Transverse colon (tissue), 4 donors: ENCODE results near the gene CEACAM18. TPM values are rescaled to one million over a fixed set of nuclear protein-coding genes. Genes with fewer than 3 reads are reported as not detected.

Experiments used
- DNase-seq: peaks from one replicate; pipeline ENCODE4 v3.0.0-alpha.2; 2019
- H3K27ac ChIP-seq, 4 donors: fragments of 200-600 bp; sonication (generic); 2 replicates each; pipeline ENCODE4 v1.5.1; 2016 to 2018; ENCODE audit warnings: inconsistent platforms in 4 of 4
- H3K27me3 ChIP-seq: fragments of 200-600 bp; sonication (generic); 2 replicates; pipeline ENCODE4 v1.5.1; 2017; ENCODE audit warnings: inconsistent platforms
- H3K36me3 ChIP-seq, 4 donors: fragments of 200-600 bp; sonication (generic); 2 replicates each; pipeline ENCODE4 v1.5.1; 2017 to 2019; ENCODE audit warnings: inconsistent platforms in 4 of 4
- H3K4me1 ChIP-seq, 4 donors: fragments of 200-600 bp; sonication (generic); 2 replicates each; pipeline ENCODE4 v1.5.1; 2017 to 2020; ENCODE audit warnings: inconsistent platforms in 4 of 4
- H3K4me3 ChIP-seq, 4 donors: fragments of 200-600 bp; sonication (generic); 1 replicate in 1 of 4; 2 replicates in 3 of 4; pipeline versions ENCODE4 v1.5.1 to v1.6.1; 2017 to 2019; ENCODE audit warnings: inconsistent platforms in 4 of 4
- H3K9me3 ChIP-seq, 2 donors: fragments of 200-600 bp; sonication (generic); 2 replicates each; pipeline ENCODE4 v1.5.1; 2017 to 2019; ENCODE audit warnings: inconsistent platforms in 2 of 2
- EP300 ChIP-seq: sonication (generic); formaldehyde crosslinking; IDR thresholded peaks from one replicate; pipeline ENCODE4 v1.6.1; 2017; ENCODE audit warnings: antibody characterized with exemption, low read depth
- POLR2A ChIP-seq: fragments of 450-650 bp; IDR thresholded peaks from one replicate; pipeline ENCODE4 v1.6.1; 2016; ENCODE audit warnings: antibody characterized with exemption, mild to moderate bottlenecking, moderate library complexity
- POLR2AphosphoS5 ChIP-seq, 3 donors: sonication (generic); formaldehyde crosslinking; IDR thresholded peaks; one replicate each; pipeline ENCODE4 v1.6.1; 2016; ENCODE audit warnings: antibody characterized with exemption in 3 of 3
- WGBS, 2 donors: methylation state at CpG; one replicate each; pipeline ENCODE4 v1.1.5; 2018; ENCODE audit warnings: low coverage in 1 of 2; 5-methylcytosine and 5-hydroxymethylcytosine counted together
- in situ Hi-C, 4 donors: fragments of 200-750 bp; cut with MboI; loops; one replicate each; pipeline versions ENCODE4 v1.15.0 to v1.15.1; 2017; ENCODE audit warnings: low sequenced_read_pairs in 3 of 4, low pct_ligation_motif_present in 1 of 4, low pct_unique_long_range_greater_than_20kb in 1 of 4
- intact Hi-C: fragments of 100-400 bp; cut with DNase I; formaldehyde crosslinking; loops from one replicate; pipeline ENCODE4 v1.15.1; 2023; ENCODE audit warnings: low total_unique reads
- total RNA-seq, 4 donors: library from RNA; depleted of rRNA; stranded (reverse); fragments of >200 nt; gene quantifications; one replicate each; pipeline ENCODE4 v1.1.0, GENCODE V29; 2016
- TF ChIP-seq, protein P1 (sequence below), 5 experiments: fragments of 200-600 bp in 3 of 5; fragments of 450-650 bp in 2 of 5; sonication (generic) in 3 of 5; IDR thresholded peaks; 1 replicate in 2 of 5; 2 replicates in 3 of 5; pipeline ENCODE4 v1.5.1; 2016 to 2017; ENCODE audit warnings: antibody characterized with exemption in 5 of 5, inconsistent platforms in 3 of 5, mild to moderate bottlenecking in 2 of 5, moderate library complexity in 1 of 5

CEACAM18 gene
- total RNA-seq, 4 donors from 2014 or later = not detected

DNA sequence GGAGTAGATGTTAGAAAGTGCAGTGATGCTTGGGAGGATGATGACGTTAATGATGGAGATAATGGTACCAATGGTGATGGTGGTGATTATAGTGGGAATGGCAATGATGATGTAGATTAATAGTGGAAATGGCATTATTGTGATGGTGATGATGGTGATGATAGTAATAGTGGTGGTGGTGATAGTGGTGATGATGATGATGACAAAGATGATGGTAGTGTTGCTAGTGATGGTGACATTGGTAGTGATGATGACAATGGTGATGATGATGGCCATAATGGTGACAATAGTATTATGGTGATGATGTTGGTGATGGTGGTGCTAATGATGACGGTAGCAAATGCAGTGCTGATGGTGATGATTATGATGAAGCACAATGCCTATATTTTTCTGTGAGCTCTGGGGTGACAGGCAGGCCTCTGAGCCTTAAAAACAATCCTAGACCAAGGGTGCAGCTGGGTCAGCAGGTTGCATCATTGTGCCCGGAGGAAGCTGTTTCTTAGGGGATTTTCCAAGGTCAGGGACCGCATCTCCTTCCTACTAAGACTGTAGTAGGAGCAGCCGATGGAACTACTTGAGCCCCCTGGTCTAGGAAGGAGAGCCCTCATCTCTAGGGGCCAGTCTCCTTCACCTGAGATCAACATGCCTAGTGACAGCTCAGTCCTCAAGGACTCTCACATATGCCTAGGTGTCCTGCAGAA, 7.8 kb downstream of the CEACAM18 start:
- no peaks in the 10 kb centered on the region for H3K27me3 ChIP-seq
- no peaks in the 10 kb centered on the region for H3K4me1 ChIP-seq
- H3K4me3 ChIP-seq = no peak overlapping the region
- no peak overlapping the region for H3K27ac ChIP-seq
- DNase-seq = no peak
- TF ChIP-seq, protein P1, sequence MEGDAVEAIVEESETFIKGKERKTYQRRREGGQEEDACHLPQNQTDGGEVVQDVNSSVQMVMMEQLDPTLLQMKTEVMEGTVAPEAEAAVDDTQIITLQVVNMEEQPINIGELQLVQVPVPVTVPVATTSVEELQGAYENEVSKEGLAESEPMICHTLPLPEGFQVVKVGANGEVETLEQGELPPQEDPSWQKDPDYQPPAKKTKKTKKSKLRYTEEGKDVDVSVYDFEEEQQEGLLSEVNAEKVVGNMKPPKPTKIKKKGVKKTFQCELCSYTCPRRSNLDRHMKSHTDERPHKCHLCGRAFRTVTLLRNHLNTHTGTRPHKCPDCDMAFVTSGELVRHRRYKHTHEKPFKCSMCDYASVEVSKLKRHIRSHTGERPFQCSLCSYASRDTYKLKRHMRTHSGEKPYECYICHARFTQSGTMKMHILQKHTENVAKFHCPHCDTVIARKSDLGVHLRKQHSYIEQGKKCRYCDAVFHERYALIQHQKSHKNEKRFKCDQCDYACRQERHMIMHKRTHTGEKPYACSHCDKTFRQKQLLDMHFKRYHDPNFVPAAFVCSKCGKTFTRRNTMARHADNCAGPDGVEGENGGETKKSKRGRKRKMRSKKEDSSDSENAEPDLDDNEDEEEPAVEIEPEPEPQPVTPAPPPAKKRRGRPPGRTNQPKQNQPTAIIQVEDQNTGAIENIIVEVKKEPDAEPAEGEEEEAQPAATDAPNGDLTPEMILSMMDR (IDR thresholded peaks at IDR 0.05) = no peak
- TF ChIP-seq POLR2A (no peak), EP300 (no peak), POLR2AphosphoS5 (IDR thresholded peaks at IDR 0.05) (no peak)
- intact Hi-C loops = no loop called here
- in situ Hi-C loops = loop anchor here in 1 of 4 donors (25.0 kb wide), 1 partner anchor 176 kb away; no protein-coding TSS in a partner anchor
- no peaks in the 10 kb centered on the region for H3K9me3 ChIP-seq
- no peaks in the 10 kb centered on the region for H3K36me3 ChIP-seq
- WGBS, 2 donors = 56 to 77% methylated on average over 2 to 5 of the region's 5 CpGs

DNA sequence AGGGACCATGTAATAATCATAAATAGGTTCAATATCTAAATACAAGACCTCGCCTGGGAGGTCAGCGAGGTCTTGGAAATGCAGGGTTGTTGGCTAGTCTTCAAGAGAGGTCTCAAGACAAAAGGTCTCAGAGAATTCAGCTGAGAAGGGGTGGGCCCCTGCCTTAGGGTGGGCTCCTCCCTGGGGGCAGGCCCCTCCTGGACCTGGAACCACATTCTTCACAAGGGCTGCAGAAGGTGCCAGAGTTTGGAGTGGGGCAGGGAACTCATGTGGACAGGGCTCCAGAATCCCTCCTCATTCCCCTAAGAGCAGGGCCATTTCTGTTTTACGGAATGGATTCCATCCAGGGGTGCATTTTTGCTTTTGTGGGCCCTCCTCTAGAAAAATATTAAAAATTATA, 10.2 kb downstream of the CEACAM18 start:
- DNase-seq = no peak
- Histone ChIP-seq H3K9me3 (no peaks in the 10 kb centered on the region), H3K4me1 (no peaks in the 10 kb centered on the region), H3K27ac (no peak overlapping the region), H3K36me3 (no peaks in the 10 kb centered on the region), H3K4me3 (no peak overlapping the region), H3K27me3 (no peaks in the 10 kb centered on the region)
- in situ Hi-C loops (loop anchor here in 1 of 4 donors (25.0 kb wide), 1 partner anchor 174 kb away; no protein-coding TSS in a partner anchor), intact Hi-C loops (no loop called here)
- no peak for TF ChIP-seq POLR2AphosphoS5 (IDR thresholded peaks at IDR 0.05)
- no peak for TF ChIP-seq POLR2A
- WGBS, 2 donors = 74 to 80% methylated on average over 1 to 3 of the region's 3 CpGs

DNA sequence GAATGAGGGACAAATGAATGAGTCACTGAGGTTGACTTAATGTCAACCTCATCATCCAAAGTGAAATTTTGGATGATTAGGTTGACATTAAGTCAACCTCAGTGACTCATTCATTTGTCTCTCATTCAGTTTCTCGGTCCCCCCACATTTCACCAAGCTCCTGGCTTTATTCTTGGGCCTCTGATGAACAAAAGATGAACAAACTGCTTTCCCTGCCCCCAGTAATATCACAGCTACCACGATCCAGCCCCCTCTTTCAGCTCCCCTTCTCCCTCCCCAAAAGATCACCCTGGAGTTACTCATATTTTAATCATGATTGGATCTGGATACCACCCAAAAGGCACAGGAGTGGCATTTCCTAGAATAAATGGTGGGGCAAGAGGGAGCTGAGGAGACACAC, 10.8 kb downstream of the CEACAM18 start:
- no peak overlapping the region for H3K27ac ChIP-seq
- no peaks in the 10 kb centered on the region for H3K36me3 ChIP-seq
- no peak overlapping the region for H3K4me3 ChIP-seq
- H3K4me1 ChIP-seq = no peaks in the 10 kb centered on the region
- in situ Hi-C loops (loop anchor here in 1 of 4 donors (25.0 kb wide), 1 partner anchor 173 kb away; no protein-coding TSS in a partner anchor), intact Hi-C loops (no loop called here)
- no peaks in the 10 kb centered on the region for H3K9me3 ChIP-seq
- H3K27me3 ChIP-seq = no peaks in the 10 kb centered on the region
- DNase-seq = no peak
- WGBS, 2 donors = 16 to 50% methylated on average over 2 of the region's 2 CpGs
- TF ChIP-seq POLR2A = no peak
- TF ChIP-seq EP300 = no peak
- TF ChIP-seq, protein P1 (IDR thresholded peaks at IDR 0.05) = no peak
- TF ChIP-seq POLR2AphosphoS5 (IDR thresholded peaks at IDR 0.05) = no peak

DNA sequence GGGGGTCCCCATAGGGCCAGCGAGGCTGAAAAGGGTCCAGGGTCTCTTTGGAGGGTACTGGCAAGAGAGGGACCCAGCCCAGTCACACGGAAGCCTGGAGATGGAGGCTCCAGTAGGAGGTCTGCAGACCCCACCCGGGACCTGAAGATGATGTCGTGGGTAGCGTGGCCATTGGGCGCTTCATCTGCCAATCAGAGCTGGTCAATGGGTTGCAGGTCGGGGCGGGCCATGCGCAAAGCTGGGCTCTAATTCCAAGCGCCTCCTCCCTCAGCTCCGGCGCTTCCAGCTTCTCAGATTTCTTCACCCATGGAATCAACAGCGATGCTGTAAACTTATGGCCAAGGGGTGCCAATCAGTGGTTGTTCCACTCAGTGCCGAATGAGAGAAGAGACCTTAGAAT, 12.3 kb downstream of the CEACAM18 start:
- Histone ChIP-seq H3K4me1 (no peaks in the 10 kb centered on the region), H3K4me3 (no peak overlapping the region), H3K27ac (no peak overlapping the region), H3K27me3 (no peaks in the 10 kb centered on the region), H3K36me3 (no peaks in the 10 kb centered on the region), H3K9me3 (no peaks in the 10 kb centered on the region)
- 69% methylated on average over 14 of the region's 14 CpGs; no CpG with 5 or more reads in 1 of the 2 donors for WGBS, 2 donors
- no peak for DNase-seq
- in situ Hi-C loops (loop anchor here in 1 of 4 donors (25.0 kb wide), 1 partner anchor 172 kb away; no protein-coding TSS in a partner anchor), intact Hi-C loops (no loop called here)
- no peak for TF ChIP-seq POLR2AphosphoS5 (IDR thresholded peaks at IDR 0.05)
- TF ChIP-seq POLR2A = no peak
- TF ChIP-seq, protein P1 (IDR thresholded peaks at IDR 0.05) = no peak
- TF ChIP-seq EP300 = no peak
